GM18505 (cell line): ENCODE data around the gene DCXR.
"Not testable (repeated sequence)": the region's sequence is repeated elsewhere in the genome, so short reads cannot be mapped to it uniquely, and the experiment has no call there.

Source experiments
- ATAC-seq: cut with Tn5 transposase; IDR thresholded peaks from one replicate; pipeline ENCODE4 v1.9.1; 2021; ENCODE audit not compliant: unreplicated experiment
- POLR2A ChIP-seq: IDR thresholded peaks from 4 replicates; pipeline ENCODE4 v1.6.1; 2011; ENCODE audit warnings: borderline replicate concordance; ENCODE audit not compliant: insufficient read depth, insufficient read length; ENCODE audit errors: extremely low read depth

The DCXR gene

GRCh38 chr17:82047914-82048570 is 10.5 kb upstream of the DCXR start:
- no peak for TF ChIP-seq POLR2A
- ATAC-seq = no peak

DNA sequence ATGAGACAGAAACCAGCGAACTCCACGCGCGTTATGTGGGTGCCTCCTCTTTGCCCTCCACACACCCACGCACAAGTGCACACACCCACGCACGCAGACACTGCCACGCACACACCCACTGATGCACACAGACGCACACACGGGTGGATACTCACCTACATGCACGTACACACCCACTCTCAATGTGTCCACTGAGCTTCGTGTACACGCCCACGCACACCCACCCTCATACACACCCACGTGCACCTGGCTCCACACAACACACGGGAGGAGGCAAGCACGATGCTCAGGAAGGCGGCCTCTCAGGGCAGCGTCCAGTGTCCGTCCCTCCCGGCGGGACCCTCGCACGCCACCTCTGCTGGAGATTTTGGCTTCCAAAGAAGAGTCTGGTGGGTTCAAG is 9.9 kb upstream of the DCXR start:
- no peak for TF ChIP-seq POLR2A

GRCh38 chr17:82046903-82047302 is 9.4 kb upstream of the DCXR start:
- no peak for ATAC-seq
- TF ChIP-seq POLR2A = no peak

More for the DNA sequence above, 9.9 kb upstream of the DCXR start:
- no peak for ATAC-seq

DNA sequence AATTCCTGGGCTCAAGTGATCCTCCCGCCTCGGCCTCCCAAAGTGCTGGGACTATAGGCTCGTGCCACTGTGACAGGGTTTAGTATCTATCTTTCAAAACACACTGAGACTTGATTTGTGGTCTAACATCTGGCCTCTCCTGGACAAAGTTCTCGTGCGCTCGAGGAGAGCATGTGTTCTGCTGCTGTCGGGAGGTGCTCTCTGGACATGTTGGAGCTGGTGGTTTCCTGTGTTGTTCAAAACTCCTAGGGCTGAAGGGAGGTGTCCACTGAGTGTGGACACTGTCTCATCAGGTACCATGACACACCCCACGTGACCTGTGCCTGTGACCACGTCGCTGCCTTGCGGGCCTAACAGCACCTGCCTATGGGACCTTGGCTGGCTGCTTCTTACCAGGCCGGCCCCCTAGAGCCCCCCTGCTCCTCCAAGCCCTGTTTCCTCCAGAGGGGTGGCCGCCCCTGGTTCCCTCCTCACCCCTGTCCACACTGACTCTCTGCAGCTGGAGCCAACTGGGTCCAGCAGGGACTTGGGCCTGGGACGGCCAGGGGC is 8.5 kb upstream of the DCXR start:
- no peak for TF ChIP-seq POLR2A
- no peak for ATAC-seq

DNA sequence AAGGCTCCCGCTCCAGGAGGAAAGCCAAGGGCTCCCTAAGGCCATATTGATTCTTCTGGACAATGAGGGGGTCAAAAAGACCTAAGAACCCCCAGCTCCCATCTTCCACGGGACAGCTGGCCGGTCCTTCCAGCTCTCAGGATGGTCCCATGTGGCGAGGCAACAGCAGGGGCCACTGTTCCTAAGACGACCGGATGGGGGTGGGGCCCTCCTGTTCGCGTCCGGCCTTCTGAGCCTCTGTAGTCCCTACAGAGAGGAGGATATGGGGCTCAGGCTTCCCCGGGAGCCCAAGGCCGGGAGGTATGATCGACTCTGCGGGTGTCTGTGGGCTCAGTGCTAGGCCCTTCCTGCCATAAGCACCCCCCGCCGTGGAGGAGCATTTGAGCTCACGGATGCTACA is 6.0 kb upstream of the DCXR start:
- TF ChIP-seq POLR2A = no peak
- ATAC-seq = no peak

- no peak for ATAC-seq
- no peak for TF ChIP-seq POLR2A
Observed at GRCh38 chr17:82042649-82043048, 5.2 kb upstream of the DCXR start.

DNA sequence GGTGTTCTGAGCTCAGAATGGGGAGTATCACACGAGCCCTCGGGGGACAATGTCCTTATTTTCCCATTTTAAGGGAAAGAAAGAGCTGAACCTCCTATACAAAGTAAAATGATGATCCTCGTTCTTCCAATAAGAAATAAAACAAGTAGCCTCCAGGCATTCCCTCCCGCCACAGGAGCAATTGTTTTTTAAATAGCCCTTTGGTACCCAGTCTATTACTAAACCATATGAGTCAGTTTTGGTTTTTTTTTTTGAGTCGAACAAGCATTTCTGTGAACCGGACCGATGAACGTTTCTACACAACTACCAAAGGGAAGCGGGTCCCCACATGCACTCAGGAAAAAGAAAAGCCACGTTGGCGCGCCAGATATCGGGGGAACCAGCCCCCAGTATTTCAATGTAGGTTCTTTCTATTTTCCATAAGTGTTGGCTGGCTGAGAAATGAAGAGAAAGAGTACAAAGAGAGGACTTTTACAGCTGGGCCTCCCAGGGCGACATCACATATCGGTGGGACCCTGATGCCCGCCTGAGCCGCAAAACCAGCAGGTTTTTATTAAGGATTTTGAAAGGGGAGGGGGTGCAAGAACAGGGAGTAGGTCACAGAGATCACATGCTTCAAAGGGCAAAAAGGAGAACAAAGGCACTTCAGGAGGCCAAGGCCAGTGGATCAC is 3.8 kb upstream of the DCXR start:
- TF ChIP-seq POLR2A = no peak

GRCh38 chr17:82039695-82040299 is 2.3 kb upstream of the DCXR start:
- no peak for ATAC-seq
- no peak for TF ChIP-seq POLR2A

More for the DNA sequence above, 3.8 kb upstream of the DCXR start:
- ATAC-seq = no peak

DNA sequence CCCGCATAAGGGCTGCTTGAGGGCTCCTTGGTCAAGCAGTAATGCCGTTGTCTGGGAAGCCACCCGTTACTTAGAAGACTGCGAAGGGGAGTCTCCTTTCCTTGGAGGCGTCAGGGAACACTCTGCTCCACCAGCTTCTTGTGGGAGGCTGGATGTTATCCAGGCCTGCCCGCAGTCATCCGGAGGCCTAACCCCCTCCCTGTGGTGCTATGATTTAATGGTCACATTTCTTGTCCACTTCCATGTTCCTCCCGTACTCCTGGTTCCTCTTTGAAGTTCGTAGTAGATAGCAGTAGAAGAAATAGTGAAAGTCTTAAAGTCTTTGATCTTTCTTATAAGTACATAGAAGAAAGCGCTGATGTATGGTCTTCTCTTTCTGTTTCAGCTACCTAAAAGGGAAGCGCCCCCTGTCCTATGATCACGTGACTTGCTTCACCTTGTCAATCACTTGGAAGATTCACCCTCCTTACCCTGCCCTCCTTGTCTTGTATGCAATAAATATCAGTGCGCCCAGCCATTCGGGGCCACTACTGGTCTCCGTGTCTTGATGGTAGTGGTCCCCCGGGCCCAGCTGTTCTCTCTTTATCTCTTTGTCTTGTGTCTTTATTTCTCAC is 1.4 kb upstream of the DCXR start:
- ATAC-seq = not testable (repeated sequence)

- no peak for TF ChIP-seq POLR2A
- no peak for ATAC-seq
Observed at GRCh38 chr17:82037889-82038195, 345 bp upstream of the DCXR start.

DNA sequence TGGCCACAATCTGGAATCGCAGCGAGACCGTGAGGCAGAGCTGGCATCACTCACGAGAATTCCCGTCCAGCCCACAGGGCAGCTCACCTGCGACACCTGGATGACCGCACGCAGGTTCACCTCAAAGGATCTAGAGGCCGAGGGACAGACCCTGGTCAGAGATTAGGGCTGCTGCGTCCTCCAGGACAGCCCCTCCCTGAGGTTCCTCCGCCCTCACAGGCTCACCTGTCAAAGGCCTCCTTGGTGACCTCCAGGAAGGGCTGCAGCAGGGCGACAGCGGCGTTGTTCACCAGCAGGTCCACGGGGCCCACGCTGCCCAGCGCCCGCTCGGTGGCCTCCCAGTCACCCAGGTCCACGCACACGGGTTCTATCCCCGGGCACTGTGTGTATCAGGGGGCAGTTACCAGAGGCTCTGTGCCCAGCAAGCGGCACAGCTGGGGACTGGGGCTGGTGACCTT is 834 bp downstream of the DCXR start:
- no peak for ATAC-seq
- no peak for TF ChIP-seq POLR2A

DNA sequence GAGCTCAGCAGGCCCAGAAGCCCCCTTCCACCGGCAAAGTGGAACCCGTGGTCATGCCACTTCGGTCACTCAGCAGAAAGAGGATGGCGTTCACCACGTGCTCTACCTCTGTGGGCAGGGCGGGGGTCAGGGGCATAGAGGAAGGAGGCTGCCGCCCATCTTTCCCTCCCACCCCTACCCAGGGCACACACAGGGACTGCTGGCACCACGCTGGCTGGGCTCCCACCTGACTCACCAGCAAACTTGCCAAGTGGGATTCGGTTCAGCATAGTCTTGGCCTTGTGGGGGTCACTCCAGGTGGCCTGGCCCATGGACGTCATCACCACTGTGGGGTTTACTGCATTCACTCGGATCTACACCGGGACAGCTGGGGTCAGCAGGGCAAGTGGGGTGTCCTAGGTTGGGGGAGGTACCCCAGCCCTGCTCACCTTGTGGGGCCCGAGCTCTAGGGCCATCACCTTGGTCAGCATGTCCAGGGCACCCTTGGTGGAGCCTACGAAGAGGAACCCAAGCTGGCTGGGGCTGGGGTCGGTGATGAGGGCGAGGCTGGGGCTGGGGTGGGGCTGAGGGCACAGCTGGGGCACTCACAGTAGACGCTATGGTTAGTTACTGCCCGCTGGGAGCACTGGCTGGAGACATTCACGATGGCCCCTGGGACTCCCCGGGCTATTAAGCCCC is 1.4 kb downstream of the DCXR start:
- ATAC-seq = no peak
- TF ChIP-seq POLR2A = no peak

DNA sequence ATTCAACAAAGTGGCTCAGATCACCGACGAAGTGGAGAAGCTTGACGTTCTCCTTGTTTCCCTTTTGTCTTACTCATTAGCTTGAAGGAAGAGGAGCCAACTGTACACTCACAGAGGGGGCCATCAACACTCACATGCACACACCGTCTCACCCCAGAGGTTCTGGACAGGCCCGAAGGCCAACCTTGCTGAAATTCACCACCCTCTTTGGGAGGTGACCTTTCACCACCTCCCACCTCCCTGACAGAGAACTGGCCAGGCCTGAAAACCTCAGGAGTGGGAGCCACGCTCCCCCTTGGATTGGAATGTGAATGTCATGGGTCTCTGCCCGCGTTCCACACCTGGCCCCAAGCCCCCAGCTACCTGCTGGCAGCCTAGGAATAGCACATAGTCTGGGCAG is 2.0 kb downstream of the DCXR start:
- TF ChIP-seq POLR2A = no peak
- no peak for ATAC-seq
